GOT3 (cell line): Measurements from ENCODE around the gene NCOA7.
"Not testable (repeated sequence)": the region's sequence is repeated elsewhere in the genome, so short reads cannot be mapped to it uniquely, and the experiment has no call there.

Source experiments
- DNase-seq: peaks from one replicate; lab custom pipeline; 2025; ENCODE audit warnings: mixed read lengths; lab: John Stamatoyannopoulos, UW

The NCOA7 gene

DNA sequence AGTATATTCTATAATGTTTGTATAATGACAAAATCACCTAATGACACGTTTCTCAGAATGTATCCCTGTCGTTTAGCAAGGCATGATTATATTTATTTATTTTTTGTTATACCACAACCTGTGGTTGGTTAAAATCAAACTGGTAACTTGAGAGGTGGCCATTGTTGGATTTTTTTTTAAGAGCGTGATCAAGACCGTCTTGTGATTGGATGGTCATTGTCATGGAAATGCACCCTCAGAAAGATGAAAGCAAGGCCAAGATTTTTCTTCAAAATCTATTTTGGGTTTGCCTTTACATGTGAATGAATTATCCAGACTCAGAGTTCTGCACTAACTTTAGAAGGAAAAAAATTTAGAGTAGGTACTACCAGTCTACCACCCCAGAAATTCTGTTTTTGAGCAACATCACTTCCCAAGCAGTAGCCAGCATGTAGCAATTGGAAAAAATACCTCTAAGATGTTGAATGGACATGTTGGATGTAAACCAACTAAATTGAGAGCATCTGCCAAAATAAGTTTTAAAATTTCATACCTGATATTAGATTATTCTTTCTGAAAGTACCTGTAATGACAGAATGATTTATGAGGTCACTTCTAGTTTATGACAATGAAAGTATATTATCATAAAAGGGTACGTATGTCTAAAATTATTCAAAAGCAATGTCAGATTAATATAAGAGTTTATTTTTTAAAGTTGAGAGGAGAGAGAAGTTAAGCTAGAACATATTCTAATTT, 50.8 kb downstream of the NCOA7 start:
- DNase-seq = no peak

DNA sequence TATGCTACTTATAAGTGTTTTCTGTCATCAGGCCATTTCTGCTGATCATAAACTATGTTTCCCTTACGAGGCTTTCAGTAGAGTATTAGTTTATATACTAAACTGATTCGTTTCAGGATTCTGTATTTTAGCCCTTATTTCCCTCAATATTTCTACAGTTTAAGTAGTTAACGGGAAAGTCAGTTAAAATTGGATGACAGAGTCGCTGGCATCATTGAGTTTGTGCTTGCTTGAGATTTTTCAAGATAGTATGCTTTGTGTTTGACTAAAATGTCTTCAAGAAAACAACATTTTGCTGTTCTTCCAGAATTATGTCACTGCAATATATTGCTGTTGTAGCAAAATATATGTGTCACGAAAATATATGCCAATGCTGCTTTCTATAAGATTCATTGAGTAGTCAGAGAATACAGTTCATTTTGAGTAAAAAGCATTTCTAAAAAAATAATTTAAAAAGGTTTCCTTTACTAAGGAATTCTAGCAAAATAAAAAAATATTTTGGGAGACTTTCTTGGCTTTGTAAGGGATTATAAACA, 51.4 kb downstream of the NCOA7 start:
- DNase-seq = no peak

DNA sequence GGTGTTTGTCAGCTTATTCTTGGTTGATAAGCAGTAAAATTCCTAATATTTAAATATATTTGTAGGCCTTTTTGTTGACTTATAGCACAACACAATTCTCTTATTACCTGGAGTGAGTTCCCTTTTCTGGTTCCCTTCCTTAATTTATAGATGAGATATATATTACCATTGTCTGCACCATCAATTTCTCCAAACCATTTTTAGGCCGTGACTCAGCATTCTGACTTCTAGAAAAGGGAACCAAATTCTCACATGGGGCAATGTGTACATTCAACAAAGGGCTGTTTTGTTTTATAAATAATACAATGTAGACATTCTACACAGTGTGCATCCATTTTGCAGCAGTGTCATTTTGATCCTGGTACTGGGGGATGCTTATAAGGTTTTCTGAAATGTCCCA, 52.8 kb downstream of the NCOA7 start:
- no peak for DNase-seq

DNA sequence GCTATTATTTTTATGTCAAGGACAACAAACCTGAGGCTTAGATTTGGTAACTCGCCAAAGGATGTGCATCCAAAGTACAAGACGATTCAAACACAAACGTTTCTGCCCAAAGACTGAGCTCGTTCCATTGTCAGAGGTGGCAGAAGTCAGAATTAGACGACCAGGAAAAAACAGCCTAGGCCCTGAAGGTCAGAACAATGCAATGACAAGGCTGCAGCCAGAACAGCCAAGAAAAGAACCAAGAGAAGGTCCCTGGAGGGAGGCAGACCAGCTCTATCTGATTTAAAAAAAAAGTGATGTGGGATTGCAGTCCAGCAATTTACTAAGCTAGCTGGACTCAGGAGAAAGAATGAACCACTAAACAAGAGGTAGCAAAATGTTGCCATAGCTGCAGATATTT, 54.2 kb downstream of the NCOA7 start:
- no peak for DNase-seq

DNA sequence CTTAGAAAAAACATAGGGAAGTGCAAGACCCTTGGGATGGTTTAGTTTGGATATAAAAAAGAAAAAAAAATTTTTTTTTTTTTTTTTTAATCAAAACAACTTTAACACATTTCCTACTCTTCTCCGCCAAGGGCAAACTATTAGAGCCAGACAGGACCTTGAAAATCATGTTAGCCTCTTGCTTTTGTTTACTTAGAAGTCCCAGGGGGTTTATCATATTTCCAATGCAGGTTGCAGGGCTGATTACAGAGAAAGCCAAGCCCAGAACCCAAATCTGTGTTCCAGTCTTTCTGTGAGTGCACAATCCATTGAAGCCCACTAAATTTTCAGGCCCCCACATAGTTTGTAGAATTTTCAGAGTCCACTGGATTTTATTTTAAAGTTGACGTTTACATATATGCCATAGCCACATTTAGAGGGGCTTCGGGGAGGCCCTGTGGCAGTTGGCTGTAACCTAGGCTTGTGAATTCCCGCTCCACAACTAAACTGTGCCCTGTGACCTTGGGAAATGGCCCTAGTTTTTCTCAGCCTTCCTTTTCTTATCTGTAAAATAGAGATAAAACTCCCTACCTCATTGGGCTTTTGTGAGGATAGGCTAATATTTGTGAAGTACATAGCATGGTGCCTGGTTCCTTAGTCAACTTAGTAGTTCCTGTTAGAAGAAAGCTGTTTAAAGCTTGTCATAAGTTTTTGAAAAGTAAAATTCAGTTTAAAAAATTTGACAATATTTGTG, 55.7 kb downstream of the NCOA7 start:
- DNase-seq = no peak

DNA sequence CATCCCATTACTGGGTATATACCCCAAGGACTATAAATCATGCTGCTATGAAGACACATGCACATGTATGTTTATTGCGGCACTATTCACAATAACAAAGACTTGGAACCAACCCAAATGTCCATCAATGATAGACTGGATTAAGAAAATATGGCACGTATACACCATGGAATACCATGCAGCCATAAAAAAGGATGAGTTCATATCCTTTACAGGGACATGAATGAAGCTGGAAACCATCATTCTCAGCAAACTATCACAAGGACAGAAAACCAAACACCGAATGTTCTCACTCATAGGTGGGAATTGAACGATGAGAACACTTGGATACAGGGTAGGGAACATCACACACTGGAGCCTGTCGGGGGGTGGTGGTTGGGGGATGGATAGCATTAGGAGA, 57.5 kb downstream of the NCOA7 start:
- DNase-seq = not testable (repeated sequence)

DNA sequence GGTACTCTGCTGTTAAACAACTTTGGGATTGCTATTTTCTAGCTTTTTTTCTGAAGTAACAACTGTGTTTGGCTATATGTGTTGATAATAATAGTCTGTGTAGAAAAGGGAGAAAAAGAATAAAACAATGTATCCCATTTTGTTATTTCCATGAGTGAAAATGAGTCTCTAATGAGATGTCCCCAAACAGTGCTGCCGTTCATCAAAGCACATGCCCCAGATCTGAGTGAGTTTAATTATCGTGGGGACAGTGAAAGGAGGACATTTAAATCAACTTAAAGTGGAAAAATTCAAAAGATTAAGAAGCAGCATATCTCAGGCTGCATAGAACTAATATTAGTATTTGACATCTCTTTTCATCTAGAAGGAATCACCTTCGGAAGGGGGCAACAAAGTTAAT, 59.6 kb downstream of the NCOA7 start:
- DNase-seq = no peak

DNA sequence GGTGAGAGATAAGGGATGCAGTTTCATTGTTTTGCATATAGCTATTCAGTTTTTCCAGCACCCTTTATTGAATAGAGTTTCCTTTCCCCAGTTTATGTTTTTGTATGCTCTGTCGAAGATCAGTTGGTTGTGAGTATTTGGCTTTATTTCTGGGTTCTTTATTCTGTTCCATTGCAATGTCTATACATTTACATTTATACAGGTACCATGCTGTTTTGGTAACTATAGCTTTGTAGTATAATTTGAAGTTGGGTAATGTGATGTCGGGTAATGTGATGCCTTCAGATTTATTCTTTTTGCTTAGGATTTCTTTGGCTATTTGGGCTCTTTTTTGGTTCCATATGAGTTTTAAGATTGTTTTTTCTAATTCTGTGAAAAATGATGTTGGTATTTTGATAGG, 61.8 kb downstream of the NCOA7 start:
- DNase-seq = no peak

DNA sequence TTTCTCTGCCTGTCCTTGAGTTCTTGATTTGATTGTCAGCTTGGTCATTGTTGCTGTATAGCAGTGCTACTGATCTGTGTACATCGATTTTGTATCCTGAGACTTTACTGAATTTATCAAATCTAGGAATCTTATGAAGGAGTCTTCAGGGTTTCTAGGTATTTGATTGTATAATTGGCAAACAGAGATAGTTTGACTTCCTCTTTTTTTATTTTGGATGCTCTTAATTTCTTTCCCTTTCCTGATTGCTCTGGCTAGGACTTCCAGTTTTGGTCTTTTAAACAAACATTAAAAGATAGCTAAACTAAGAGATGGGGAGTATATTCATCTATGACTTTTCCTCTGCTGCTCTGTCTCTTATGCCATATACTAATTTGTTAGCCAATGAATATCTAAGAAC, 62.4 kb downstream of the NCOA7 start:
- no peak for DNase-seq

DNA sequence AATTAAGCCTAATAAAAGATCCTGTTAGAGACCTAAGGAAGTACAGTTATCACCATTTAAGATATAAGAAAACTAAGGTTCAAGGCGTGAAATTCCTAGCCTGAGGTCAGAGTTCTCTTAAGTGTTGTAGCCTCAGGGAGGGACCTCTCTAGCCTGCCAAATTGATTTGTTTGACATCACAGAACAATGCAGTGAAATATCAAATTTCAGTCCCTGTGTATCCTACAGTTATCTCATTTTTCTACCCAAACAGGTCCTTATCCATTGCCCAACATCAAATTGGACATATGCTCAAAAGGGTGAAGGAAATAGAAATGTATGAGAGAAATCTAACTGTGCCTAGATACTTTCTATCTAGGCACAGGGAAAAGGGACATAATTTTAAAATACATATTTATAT, 63.0 kb downstream of the NCOA7 start:
- DNase-seq = no peak

DNA sequence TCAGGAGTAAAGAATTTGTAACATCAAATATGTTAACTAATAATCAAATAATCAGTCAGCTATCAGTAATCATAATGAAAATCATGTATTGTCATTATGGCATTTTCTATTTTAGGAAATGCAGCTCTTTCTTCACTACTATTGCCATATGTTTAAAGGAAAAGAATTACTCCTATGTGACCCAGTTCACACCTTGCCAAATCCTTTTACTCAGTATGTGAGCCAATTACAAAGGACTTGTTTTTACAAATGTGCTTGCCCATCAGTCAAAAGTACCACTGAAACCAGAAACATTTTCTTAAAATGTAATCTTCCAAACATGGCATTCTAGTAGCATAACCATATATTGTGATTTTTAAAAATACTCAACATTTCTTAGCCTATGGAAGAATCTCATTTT, 63.6 kb downstream of the NCOA7 start:
- DNase-seq = no peak

DNA sequence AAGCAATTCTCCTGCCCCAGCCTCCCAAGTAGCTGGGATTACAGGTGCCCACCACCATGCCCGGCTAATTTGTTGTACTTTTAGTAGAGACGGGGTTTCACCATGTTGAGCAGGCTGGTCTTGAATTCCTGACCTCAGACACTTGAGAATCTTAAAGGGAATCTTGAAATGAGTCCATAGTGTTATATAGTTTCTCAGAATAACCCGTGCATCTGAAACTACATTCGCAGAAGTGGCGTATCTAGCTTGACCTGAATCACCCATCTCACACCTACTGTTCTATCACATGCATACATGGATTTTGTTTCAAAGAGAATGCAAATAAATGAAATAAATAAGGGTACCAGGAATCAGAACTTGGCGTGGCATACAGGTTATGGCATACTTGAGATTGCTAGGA, 65.0 kb downstream of the NCOA7 start:
- no peak for DNase-seq

DNA sequence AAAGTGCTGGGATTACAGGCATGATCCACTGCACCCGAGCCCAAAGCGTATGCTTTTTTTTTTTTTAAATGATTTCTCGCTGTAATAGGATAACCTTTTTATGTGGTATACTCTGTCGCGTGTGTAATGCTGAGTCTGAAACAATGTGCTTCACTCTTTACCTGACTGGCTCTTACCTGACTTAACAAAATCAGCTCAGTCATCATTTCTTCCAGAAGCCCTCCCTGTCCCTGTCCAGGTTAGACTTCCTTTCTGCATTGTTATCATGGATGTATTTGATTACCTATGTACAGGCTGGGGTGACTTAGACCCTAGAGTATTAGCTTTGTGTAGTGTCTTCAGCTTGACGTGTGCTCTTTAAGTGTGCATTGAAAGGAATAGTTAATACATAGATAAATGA, 67.1 kb downstream of the NCOA7 start:
- DNase-seq = no peak

DNA sequence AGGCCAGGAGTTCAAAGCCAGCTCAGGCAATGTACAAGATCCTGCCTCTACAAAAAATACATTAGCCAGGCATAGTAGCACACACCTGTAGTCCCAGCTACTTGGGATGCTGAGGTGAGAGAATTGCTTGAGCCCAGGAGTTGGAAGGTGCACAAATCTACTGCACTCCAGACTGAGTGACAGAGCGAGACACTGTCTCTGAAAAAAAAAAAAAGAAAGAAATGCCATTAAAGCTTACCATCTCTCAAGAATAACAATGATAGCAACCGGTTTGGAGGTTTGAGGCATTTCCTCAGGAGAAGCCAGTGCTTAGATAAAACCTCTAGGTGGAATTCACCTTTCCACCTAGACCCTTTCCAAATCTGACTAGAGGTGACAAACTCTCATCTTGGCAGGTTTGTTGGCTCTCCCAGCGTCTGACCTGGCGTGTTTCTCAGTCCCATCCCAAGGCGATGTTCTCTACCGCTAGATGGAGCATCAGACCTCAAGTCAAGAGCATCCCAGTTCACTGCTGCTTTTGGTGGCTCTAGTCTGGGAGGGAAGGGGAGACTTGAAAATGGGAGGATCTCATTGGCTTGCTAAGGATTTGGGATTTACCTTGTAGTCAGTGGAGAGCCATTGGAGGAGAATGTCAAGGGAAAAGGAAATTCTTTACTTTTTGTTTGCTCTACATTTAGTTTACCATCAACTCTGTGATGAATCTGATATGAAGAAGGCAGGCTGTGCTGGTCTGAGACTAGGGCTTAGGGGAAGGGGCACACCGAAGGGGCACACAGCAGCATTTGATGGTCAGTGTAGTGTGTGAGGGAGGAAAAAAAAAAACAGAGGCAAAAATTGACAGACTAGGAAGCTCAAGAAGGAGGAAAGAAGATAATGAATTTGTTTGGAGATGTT, 67.9 kb downstream of the NCOA7 start:
- DNase-seq = no peak

DNA sequence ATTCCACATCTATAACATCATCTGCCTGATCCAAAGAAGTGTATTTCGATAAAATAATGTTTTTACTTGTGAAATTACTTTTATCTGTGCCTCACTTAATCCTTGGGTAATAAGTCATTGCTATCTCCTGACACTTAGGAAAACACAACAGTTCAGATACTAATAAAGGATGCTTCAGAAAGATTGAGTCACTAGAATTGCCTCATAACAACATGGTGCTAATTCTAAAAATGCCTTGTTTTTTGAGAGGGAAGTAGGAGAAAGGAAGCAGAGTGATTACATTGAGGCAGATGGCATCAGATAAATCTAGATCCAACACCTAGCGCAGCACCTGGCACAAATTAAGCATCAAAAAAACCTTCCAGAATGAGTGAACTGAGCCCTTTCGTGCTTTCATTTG, 69.0 kb downstream of the NCOA7 start:
- no peak for DNase-seq

DNA sequence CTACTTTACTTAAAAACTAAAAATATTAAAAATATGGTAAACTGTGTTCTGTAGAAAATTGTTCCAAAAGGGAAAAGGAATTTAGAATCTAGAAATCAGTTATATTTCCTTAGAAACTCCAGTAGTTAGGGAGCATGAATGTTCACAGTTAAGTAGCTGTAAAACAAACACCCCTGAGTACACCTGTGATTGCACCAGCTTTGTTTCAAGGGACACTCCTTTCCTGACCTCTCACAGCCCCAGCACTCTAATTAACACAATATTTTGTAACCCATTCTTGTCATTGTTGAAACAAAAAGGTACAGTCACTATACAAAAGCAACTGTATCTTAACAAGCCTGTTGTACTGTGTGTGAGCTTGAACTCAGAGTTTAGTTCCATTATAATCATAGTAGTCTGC, 72.3 kb downstream of the NCOA7 start:
- DNase-seq = no peak

DNA sequence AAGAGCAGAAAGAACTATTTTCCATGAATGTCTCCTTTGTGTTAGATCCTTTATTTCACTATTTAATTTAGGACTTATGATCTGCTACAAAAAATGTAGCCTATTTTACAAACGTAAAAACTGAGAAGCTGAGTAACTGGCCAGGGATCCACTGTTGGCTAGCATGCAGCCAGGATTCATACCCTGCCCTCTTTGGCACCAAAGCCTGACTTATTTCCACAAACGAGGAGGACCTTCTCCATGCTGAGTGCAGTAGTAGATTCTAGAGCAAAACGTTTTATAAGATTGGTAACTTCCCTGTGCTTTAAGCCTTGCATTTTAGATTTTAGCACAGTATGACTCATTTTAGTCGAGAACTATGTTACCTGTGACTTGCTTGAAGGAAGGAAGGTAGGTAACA, 74.3 kb downstream of the NCOA7 start:
- no peak for DNase-seq

DNA sequence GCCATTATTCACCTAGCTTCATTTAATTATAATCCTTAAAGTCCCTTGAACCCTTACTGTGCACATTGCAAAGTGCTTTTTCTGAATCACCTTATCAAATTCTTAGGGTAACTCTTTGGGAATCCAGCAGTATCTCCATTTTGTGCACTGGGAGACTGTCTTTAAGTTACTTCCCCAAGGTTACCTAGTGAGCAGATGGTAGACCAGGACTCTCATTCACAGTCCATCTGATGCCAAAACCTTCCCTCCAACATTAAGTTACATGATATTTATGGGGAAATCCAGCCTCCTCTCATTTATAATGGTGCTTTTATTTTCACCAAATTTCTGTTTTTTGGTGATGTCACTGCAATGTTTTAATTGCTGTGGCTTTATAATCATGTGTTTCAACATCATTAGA, 75.7 kb downstream of the NCOA7 start:
- DNase-seq = no peak

DNA sequence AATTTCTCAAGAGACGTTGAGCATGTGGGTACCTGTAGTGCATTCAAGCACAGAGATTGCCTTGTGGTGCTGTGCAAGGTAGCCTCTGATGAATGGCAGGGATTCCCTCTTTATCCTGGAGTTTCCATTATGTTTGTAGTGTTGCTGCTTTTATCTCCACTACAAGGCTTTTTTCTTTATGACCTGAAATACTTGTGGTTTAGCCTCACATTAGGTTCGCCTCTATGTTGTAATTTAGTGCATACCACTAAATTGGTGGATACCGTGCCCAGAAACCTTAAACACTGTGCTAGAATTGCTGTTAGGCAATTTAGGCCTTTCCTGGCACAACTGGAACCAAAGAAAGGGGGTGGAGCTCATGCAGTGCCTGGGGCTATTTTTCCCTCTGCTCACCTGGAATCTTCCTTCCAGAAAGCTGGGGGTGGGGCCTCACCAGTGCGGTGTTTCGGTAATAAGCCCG, 76.8 kb downstream of the NCOA7 start:
- DNase-seq = no peak

DNA sequence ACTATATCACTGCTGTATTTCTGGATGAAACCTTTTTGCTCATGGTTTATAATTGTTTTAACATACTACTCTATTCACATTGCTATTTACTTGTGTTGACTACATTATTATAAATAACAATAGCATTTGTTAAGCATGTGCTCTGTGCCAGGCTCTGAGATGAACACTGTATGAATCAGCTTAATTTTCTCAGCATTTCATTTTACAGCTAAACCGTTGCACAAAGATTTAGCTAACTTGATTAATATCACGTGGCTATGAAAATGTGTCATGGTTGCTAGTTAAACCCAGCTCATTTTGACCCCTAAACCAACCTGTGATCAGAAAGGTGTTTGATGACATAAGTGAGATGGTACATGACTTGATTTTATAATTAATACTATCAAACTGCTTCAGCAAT, 77.5 kb downstream of the NCOA7 start:
- no peak for DNase-seq

DNA sequence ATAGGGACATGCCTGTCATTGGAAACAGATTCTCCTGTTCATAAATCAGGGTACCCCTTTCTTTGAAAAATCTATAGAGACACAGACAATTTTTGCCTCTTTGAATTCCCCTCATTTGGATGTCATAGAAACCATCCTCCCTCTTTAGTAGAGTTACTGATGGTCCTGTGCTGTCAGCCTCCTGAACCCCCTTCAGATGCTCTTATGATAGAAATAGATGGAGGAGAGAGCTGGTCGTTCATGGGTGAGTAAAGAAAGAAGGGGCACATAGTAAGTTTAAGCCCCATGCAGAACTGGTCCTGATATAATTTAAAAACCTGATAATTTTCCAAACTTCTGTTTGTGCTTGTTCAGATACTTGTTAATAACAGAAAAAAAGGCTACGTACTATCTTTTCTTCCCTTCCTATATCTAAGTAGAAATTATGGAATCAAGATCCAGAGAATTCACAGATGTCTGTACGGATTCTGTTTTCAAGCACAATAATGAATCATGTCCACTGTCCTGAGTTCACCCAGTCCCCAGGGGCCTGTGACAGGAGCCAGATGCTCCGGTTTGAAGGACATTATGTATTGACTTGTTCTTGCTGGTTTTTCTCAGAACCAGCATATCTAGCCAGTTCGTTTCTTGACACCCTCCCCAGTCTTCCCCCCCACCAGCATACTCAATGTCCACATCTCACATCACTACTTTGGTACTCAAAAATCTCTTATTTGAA, 78.1 kb downstream of the NCOA7 start:
- DNase-seq = no peak

DNA sequence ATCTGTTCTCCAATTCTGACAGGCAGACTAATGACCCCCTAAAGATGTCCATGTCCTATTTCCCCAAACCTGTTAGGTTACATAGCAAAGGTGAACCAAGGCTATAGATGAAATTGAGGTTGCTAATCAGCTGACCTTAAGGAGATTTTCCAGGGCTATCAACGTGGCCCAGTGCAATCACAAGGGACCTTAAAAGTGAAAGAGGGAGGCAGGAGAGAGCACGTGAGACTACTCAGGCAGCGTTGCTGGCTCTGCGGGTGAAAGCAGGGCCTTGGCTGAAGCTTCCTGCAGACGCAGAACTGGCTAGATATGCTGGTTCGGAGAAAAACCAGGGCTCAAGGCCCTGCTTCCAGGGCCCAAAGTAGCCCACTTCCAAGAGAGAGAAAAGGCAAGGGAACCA, 78.7 kb downstream of the NCOA7 start:
- no peak for DNase-seq
